Activated CD4-positive, CD25-positive, alpha-beta regulatory T cell treated with anti-CD3 and anti-CD28 coated beads, Interleukin-2, amount 50 U/mL, for 24 hours (primary cell): ENCODE measurements around the gene LMOD2.

Experiments used
- ATAC-seq, 2 donors: fragments of 150-1000 bp; cut with Tn5 transposase; one replicate each; pipeline ENCODE4 v1.10.0; 2021; ENCODE audit warnings: mild to moderate bottlenecking in 1 of 2, moderate library complexity in 1 of 2

Gene LMOD2

GRCh38 chr7:123640583-123640982 is 15.1 kb upstream of the LMOD2 start:
- ATAC-seq = no peak

DNA sequence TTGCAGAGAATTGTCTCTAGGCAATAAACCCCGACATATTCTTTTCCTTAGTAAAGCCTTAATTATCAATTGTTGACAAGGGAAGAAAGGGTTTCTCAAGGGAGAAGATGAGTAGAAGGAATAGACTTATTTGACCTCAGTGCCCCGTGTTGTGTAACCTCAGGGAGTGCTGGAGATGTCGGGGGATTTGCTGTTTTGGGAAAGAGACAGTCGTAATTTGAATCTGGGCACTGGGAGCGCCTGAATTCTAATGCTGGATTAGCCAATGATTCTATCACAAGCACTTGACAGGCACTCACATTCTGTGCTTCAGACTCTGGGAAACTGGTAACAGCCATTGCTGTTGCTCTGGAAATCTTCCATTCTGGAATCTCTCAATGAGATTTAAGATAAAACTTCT is 13.8 kb upstream of the LMOD2 start:
- ATAC-seq = no peak

DNA sequence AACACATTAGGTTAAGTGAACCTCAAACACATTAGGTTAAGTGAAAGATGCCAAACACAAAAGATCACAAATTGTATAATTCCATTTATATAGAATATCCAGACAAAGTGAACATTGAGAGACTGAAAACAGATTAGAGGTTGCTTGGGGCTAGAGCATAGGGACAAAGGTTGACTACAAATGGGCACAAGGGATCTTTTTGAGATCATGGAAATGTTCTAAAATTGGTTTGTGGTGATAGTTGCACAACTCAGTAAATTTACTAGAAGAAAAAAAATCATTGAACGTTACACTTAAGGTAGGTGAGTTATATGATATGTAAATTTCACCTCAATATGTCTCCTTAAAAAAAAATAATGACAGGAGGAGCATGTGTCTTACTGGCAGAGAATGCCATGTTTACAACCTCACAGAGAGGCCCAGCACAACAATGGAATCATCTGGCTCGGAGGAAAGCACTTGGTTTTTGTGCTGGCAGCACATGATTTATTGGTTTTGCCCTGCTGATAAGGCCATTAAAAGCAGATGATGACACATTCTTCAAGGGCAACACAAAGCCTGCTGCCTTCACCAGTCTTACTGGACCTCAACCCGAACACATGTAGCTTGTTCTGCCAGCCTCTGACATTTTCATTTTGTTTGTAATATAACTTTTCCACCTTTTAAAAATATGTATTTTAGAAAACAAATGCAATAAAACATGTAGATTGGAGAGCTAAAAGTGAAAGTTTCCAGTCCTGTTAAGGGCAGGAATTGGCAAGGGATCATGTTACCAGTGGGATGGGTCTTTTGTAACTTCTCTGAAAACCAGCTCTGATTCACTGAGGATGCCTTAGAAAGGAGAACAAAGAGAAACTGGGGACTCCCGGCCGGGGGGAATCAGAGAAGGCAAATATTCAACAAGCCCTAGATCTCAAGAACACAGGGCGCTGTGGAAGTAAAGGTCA is 11.9 kb upstream of the LMOD2 start:
- ATAC-seq = no peak

- no peak for ATAC-seq
These were observed 10.2 kb upstream of the LMOD2 start for GRCh38 chr7:123645516-123645915.

DNA sequence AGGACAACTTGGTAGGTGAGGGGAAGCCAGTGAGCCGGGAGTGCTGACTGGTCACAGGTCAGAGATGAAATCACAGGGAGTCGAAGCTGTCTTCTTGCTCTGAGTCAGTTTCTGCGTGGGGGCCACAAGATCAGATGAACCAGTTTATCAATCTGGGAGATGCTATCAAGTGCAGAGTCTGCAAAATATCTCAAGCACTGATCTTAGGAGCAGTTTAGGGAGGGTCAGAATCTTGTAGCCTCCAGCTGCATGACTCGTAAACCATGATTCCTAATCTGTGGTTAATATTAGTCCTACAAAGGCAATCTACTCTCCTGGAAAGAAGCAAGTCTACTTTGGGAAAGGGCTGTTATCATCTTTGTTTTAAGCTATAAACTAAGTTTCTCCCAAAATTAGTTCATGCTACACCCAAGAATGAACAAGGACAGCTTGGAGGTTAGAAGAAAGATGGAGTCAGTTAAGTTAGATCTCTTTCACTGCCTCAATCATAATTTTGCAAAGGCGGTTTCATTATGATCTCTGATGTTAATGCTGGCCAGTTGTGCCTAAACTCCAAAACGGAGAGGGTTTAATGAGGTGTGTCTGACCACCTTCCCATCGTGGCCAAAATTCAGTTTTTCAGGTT is 8.4 kb upstream of the LMOD2 start:
- ATAC-seq = no peak

DNA sequence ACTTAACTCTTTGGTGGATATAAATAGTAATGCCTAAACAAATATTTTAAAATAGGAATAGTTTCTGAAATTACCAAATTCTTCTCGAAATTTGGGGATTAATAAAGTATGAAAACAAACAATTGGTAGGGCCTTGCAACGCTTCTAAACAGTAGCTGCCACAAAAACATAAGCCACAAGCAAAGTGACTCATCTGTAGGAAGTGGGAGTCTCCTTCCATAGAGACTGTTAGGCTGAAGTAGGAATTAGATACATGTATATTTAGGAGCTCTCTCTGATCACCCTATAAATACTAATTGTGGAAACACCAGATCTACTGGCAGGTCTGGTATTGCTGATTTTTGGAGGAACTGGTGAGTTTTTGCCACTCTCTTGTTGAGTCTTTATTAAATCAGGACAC is 5.7 kb upstream of the LMOD2 start:
- ATAC-seq = no peak

GRCh38 chr7:123650595-123650994 is 5.1 kb upstream of the LMOD2 start:
- ATAC-seq = no peak

DNA sequence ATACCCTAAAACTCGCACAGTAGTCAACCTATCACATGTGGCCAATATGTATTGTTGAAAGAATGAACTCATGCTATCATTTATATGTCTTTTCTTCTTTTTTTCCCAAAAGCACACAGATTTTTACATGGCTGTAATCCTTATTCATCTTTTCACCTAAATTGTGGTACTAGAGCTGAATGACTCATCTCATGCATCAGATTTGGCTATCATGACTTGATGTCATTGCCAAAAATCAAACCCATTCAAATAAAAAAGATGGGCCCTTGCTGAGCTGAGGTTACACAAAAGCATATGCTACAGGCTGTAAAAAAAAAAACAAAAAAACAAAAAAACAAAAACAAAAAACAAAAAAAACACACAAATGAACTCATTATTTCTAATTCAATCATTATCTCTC is 3.3 kb upstream of the LMOD2 start:
- no peak for ATAC-seq

DNA sequence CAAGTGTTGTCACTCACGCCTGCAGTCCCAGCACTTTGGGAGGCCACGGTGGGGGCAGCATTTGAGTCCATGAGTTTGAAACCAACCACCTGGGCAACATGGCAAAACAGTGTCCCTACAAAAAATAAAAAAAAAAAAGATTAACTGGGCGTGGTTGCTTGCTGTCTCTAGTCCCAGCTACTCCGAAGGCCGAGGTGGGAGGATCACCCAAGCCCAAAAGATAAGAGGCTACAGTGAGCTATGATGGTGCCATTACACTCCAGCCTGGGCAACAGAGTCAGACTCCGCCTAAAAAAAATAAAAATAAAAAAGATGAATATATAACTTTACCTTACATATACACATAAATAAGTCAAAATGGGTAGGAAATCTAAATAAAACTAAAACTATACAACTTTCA is 2.5 kb upstream of the LMOD2 start:
- ATAC-seq = no peak

GRCh38 chr7:123656544-123657303 is 1.1 kb downstream of the LMOD2 start:
- ATAC-seq = no peak

DNA sequence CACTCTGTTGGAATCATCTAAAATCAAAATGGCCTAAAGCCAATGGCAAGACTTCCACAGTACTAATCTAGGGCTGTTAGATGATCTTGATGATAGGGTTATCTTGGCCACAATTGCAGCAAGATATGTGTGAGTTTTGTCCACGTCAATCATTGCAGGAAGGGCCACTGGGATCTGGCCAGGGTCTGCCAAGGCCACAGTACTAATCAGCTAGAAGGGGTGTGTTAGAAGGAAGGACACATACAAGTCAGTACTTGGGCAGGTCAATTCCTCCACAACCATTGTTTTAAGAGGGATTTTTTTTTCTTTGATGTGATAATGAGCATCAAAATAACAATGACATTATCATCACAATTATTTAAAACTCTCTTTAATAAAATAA is 1.6 kb downstream of the LMOD2 start:
- ATAC-seq = no peak

DNA sequence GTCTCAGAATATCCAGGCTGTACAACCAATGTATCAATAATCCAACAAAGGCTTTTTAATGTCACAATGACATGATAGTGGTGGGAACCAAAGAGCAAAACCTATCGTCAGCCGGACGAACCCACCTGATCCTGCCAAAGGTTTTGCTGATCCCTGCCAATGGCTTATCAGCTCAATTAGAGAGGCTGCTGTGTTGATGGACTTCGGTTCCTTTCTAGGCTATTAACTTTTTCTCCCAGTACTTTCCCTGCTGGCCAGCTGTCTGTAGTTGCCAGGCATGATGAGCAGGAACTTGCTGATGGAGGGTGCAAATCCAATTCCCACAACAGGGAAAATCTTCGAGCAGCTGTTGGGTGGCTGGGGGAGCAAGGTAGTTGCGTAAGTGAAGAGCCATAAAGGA is 2.4 kb downstream of the LMOD2 start:
- no peak for ATAC-seq

DNA sequence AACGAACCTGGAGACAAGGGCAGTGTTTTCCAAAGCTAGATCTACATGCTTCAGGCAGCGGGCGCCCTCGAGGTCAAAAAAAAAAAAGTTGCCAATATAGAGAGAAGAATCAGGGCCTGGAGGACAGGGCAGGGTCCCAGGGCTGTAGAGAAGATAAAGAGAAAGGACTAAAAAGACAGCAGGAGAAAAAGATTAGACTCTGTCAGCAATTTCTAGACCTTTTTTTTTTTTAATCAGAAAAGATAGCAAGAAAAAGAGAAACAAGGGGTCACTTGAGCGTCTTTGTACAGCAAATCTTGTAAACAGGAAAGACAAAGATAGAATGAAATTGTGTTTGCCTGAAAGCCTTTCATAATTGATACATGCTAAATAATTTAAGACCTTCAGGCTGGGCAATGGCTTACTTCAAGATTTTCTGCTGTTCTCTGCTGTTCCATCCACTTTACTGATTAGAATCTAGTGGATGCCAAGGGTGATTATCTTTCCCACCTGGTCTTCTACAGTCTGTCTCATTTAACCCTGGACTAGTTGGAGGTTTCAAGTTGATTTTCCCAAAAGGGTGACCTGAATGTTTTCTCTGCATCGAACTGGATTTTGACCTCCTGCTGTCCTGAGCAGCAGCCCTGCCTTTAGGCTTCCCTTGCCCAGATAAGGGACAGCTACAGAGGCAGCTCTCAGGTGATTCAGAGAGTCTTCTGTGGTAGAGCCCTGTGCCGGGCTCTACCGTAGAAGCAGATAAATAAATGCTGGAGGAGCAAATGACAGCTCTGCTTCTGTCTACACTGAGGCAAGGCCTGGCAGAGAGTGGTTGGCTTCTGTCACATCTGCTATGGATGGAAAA is 5.1 kb downstream of the LMOD2 start:
- no peak for ATAC-seq

GRCh38 chr7:123661765-123662164 is 6.1 kb downstream of the LMOD2 start:
- no peak for ATAC-seq

DNA sequence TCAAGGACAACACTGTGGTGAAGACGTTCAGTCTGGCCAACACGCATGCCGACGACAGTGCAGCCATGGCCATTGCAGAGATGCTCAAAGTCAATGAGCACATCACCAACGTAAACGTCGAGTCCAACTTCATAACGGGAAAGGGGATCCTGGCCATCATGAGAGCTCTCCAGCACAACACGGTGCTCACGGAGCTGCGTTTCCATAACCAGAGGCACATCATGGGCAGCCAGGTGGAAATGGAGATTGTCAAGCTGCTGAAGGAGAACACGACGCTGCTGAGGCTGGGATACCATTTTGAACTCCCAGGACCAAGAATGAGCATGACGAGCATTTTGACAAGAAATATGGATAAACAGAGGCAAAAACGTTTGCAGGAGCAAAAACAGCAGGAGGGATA is 6.6 kb downstream of the LMOD2 start:
- no peak for ATAC-seq

DNA sequence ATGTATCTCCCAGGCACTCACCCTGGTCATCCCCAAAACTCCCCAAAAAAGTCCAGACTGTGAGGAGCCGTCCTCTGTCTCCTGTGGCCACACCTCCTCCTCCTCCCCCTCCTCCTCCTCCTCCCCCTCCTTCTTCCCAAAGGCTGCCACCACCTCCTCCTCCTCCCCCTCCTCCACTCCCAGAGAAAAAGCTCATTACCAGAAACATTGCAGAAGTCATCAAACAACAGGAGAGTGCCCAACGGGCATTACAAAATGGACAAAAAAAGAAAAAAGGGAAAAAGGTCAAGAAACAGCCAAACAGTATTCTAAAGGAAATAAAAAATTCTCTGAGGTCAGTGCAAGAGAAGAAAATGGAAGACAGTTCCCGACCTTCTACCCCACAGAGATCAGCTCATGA is 7.1 kb downstream of the LMOD2 start:
- ATAC-seq = no peak

DNA sequence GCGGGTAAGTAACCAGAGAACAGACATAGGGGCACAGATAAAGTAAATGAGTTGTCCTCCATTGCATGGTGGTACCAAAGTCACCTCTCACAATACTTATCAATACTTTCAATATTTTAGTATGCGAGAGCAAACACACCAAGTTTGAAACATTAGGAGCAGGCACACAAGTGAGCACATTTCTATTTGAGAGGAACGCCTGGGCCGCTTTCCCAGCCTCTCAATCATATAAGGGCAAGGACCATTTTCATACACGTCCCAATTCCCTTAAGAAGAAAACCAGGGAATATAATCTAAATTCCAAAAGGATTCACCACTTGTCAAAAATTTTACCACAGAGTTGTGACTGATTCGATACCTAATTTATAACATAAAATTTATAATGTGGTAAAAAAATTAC is 7.5 kb downstream of the LMOD2 start:
- ATAC-seq = no peak

DNA sequence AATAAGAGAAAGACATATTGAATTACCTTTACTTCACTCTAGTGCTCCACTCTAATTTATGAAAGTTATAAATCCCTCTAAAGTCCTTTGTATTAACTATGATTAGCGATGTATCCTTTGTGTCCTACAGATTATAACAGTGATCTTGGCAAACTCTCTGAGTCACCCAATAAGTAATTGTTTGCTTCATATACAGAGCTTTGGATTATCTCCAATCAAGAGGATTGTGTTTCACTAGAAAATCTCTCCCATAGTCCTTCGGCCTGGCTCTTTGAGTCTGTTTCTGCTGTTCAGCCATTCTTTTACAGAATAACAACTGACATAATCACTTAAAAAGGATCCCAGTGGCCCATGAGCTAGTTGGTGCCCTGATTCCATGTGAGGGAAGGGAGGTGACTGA is 9.5 kb downstream of the LMOD2 start:
- ATAC-seq = no peak

DNA sequence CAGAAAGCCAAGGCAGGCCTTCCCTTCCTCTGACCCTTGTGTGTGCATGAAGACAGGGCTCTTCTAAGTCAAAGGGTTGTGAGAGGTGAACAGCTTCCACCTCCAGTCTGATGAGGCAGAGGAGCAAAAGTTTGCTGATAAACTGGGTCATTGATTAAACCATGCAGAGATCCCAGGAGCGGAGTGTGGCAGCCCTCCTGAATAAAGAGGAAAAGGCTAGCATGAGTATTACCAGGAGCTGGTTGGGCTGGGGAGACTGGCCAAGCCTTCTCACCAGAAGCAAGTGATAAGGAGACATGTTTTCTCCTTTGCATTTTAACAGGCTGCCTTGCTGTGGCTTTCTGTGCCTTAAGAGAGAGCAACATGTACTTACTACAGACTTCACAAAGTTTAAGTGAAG is 10.2 kb downstream of the LMOD2 start:
- ATAC-seq = no peak

DNA sequence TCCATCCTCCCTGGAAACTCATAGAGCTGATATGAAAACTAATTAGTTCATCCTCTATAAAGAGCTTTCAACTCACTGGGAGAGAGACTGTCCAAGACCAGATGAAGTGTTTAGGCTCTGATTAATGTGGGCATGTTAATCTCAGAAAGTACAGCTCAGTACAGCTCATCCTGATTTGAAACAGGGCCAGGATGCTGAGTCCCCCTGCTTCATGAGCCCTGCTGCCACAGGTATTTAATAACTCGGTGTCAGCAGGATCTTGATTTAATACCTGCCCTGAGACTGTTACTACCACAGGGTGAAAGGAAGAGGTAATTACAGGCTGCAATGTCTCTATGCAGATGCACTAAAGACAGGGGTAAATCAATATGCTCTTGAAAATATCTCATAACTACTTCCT is 10.8 kb downstream of the LMOD2 start:
- no peak for ATAC-seq

DNA sequence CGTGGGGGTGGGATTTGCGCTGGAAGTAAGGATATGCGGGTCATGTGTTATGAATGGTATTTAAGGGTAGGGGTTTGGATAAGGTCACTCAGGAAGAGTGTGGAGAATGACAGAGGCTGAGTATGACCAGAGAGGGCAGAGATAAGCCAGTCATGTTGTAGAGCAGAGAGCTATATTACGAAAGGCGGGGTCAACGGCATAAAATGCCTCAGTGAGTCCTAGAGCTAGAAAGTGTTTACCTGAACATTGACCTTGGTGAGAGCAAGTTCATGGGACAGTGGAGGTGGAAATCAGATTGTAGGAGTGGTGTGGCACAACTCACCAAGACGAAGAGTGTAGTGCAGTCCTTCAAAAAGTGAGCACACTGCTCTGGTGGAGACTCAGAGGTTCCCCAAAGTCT is 13.8 kb downstream of the LMOD2 start:
- ATAC-seq = no peak

- no peak for ATAC-seq
These were observed 17.6 kb downstream of the LMOD2 start for GRCh38 chr7:123673137-123673732.
